COLO829 (cell line): ENCODE results near the gene ATF2.
A peak's percentile ranks its signal among the peaks of the same experiment; 100 is the strongest.

Source experiments
- DNase-seq: peaks from one replicate; pipeline ENCODE4 v3.0.0; 2012; ENCODE audit warnings: low spot score

The ATF2 gene

GRCh38 chr2:175080479-175080878, 87.5 kb downstream of the ATF2 start:
- peak; percentile 6 for DNase-seq

GRCh38 chr2:175076272-175076671, 91.7 kb downstream of the ATF2 start:
- no peak for DNase-seq

- no peak for DNase-seq
Observed at GRCh38 chr2:175074478-175074877, 93.5 kb downstream of the ATF2 start.

- DNase-seq = no peak
Observed at GRCh38 chr2:175068534-175068933, 99.5 kb downstream of the ATF2 start.

GRCh38 chr2:175066411-175066810, 101.6 kb downstream of the ATF2 start:
- no peak for DNase-seq

DNA sequence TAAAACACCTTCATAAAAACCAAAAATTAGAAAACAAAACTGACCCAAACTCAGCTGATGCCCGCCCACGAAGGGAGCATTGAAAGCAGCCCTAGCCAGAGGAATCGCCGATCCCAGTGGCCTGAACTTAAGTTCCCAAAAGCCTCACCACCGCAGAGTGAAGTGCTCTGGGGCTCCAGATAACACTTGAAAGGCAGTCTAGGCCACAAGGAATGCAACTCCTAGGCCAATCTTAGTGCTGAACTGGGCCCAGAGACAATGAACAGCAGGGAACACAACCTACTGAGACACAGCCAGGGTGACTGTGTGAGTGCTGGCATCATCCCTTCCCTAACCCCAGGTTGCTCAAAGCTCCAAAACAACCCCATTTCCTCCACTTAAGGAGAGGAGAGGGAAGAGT, 103.2 kb downstream of the ATF2 start:
- DNase-seq = no peak

GRCh38 chr2:175063741-175064140, 104.3 kb downstream of the ATF2 start:
- no peak for DNase-seq

DNA sequence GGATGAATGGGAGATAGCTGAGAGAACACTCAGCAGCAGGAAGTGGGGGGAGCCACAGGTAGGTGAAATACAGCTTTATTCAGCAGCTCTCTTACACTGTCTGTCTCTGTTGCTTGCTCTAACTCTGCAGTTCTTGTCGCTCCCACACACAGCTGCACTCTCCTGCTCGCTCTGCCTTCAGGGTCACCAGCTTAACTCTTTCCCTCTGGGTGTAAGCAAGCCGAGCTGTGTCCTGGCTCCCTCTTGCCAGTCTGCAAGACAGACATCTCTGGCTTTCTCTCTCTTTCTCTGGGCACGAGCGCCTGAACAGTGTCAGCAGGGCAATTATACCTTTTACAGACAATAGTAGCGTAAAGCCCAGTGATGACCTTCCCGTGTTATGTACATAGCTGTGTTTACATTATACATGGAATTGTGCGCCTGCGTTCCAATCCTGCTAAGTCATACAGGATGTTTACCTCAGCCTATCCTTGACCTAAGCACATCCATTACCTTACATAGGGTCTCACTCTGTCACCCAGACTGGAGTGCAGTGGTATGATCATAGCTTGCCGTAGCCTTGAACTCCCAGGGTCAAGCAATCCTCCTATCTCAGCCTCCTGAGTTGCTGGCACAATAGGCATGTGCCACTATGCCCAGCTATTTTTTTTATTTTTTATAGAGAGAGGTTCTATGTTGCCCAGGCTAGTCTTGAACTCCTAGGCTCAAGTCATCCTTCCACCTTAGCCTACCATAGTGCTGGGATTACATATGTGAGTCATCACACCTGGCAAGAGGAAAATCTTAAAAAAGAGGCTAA, 105.0 kb downstream of the ATF2 start:
- DNase-seq = no peak

- DNase-seq = no peak
Observed at GRCh38 chr2:175057078-175057685, 110.8 kb downstream of the ATF2 start.

DNA sequence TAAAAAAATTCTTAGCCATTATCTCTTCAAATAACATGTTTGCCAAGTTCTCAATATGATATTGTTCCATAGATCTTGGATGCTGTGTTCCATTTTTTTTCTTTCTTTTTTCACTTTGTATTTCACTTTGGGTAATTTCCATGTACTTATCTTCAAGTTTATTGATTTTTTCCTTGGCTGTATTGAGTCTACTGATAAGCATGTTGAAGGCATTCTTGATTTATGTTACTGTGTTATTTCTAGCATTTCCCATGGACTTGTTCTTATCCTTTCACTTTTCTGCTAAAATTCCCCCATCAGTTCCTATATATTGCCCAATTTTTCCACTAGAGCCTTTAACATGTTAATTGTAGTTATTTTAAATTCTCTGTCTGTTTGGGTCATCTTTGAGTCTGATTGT, 112.0 kb downstream of the ATF2 start:
- DNase-seq = no peak

DNA sequence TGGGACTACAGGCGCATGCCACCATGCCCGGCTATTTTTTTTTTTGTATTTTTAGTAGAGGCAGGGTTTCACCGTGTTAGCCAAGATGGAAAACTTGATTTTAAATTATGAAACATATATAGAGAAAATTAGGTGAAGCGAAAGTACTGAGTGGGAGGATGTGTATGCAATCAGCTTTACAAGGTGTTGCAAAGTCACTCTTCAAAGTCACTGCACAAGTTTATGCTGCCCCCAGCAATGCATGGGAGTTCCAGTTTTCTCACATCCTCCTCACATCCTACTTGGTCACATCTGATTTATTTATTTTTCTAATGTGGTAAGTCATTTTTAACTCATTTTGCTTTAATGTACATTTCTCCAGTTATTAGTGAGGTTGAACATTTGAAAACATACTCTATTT, 113.7 kb downstream of the ATF2 start:
- no peak for DNase-seq

GRCh38 chr2:175049661-175050060, 118.3 kb downstream of the ATF2 start:
- DNase-seq = no peak

- DNase-seq = no peak
Observed at GRCh38 chr2:175048275-175048674, 119.7 kb downstream of the ATF2 start.

DNA sequence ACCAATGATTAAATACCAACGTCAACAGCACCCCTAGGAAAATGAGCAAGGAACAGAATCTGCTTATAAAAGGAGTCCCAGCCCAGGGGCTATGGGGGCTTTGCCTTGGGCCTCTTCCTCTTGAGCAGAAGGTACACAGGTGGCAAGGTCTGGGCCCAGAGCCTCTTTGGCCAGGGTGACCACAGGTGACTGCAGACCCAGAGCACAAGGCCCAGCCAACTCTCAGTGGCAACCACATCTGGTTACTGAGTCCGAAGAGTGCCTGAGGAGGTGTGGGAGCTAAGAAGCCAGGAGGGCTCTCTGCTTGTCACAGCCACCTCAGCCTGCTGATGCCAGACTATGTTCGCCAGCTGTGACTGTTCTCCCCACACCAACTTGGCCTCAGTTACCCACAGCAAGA, 128.5 kb downstream of the ATF2 start:
- DNase-seq = no peak

DNA sequence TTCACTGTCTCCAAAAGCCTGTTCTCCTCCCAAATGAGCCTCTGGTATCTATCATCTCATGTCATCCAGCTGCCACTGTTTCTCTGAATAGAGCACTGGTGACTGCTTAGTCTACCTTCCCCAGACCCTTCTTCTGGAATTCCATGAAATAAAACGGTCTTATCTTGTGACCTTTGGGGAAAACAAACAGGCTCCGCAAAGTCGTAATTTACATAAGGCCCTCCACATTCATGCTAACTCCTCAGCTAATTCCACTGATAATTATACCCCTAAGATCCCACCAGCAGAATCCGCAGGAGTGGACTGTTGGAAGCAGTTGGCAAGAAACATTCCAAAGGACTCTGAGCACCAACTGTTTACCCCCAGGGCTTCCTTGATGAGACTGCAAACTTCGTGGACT, 129.0 kb downstream of the ATF2 start:
- DNase-seq = no peak

DNA sequence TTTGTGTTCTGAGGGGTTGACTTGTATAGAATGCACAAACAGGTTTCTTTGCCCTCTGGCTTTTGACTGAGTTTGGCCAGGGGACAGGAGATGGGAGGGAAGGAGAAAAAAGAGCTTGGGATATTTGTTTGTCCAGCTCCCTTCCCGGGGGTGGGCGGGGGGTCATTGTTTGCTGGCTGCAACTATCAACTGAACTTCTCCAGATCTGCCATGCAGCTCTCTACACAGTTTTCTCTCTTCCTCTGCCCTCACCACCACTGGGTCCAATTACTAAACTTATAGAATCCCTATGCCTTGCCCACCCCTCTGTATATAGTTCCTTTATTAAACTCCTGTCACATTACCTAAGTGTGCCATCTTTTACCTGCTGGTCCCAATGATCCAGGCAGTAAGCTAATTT, 130.1 kb downstream of the ATF2 start:
- no peak for DNase-seq

GRCh38 chr2:175036582-175037018, 131.4 kb downstream of the ATF2 start:
- DNase-seq = peak; percentile 17

- no peak for DNase-seq
Observed at GRCh38 chr2:175035806-175036205, 132.2 kb downstream of the ATF2 start.

DNA sequence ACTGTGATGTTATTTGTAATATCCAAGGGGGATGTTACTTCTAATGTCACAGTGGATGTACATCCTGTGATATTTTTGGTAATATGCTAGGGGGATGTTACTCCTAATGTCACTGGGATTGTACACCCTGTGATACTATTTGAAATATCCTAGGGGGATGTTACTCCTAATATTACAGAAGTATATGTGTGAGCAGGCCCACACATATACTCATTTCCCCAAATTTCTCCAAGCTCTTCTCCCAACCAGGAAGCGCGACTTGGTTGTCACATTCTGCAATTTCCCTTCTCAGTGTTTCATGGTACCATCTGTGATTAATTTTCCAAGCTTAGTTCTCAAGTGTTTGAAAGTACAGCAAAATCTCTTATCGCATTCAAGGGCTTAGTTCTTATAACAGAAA, 133.3 kb downstream of the ATF2 start:
- no peak for DNase-seq

- no peak for DNase-seq
Observed at GRCh38 chr2:175030380-175031271, 137.4 kb downstream of the ATF2 start.

- DNase-seq = no peak
Observed at GRCh38 chr2:175027755-175028154, 140.2 kb downstream of the ATF2 start.

- DNase-seq = no peak
Observed at GRCh38 chr2:175026385-175026784, 141.6 kb downstream of the ATF2 start.

DNA sequence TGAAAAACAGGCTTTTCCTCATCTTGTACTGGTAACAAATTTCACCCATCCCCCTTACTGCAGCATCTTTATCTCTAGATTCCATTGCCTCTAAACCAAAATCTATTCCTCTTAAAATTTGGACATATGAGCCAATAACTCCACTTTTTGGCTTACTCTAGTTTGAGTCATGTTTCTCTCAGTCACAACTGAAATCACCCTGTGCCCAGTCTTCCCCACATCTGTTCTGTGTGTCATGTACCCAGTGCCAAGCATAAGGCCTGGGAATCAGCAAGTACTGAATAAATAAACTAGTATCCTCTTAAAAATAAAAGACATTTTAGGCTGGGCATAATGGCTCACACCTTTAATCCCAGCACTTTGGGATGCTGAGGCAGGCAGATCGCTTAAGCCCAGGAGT, 142.1 kb downstream of the ATF2 start:
- DNase-seq = no peak
